Breast epithelium (tissue), 4 donors: ENCODE results near the gene SPRR4. TPM values are rescaled to one million over a fixed set of nuclear protein-coding genes. Genes with fewer than 3 reads are reported as not detected.

ENCODE experiments used
- DNase-seq, 2 donors: peaks; one replicate each; pipeline ENCODE4 v3.0.0-alpha.2; 2019; ENCODE audit warnings: low spot score in 2 of 2
- H3K27ac ChIP-seq, 2 donors: fragments of 200-600 bp; sonication (generic) in 1 of 2; one replicate each; pipeline ENCODE4 v1.5.1; 2016 to 2019; ENCODE audit warnings: mild to moderate bottlenecking in 1 of 2
- H3K27me3 ChIP-seq, 2 donors: fragments of 200-600 bp; sonication (generic) in 1 of 2; one replicate each; pipeline versions ENCODE4 v1.5.1 to v1.6.0; 2017 to 2019; ENCODE audit warnings: control low read depth in 1 of 2, mild to moderate bottlenecking in 1 of 2
- H3K36me3 ChIP-seq: fragments of 200-600 bp; one replicate; pipeline ENCODE4 v1.5.1; 2019
- H3K4me1 ChIP-seq, 2 donors: fragments of 200-600 bp; sonication (generic); one replicate each; pipeline ENCODE4 v1.5.1; 2016 to 2019; ENCODE audit warnings: control low read depth in 1 of 2
- H3K4me3 ChIP-seq, 3 donors: fragments of 200-600 bp; sonication (generic); 1 replicate in 2 of 3; 2 replicates in 1 of 3; pipeline ENCODE4 v1.5.1; 2016 to 2019; ENCODE audit warnings: mild to moderate bottlenecking in 3 of 3, moderate library complexity in 2 of 3
- H3K9me3 ChIP-seq, 2 donors: fragments of 200-600 bp; sonication (generic) in 1 of 2; one replicate each; pipeline ENCODE4 v1.5.1; 2016 to 2019; ENCODE audit warnings: control low read depth in 1 of 2
- CTCF ChIP-seq, 3 donors: fragments of 450-650 bp; IDR thresholded peaks; one replicate each; pipeline ENCODE4 v1.5.1; 2016 to 2017; ENCODE audit warnings: antibody characterized with exemption in 3 of 3, mild to moderate bottlenecking in 3 of 3, moderate library complexity in 3 of 3
- POLR2A ChIP-seq: fragments of 450-650 bp; IDR thresholded peaks from one replicate; pipeline ENCODE4 v1.6.1; 2016; ENCODE audit warnings: antibody characterized with exemption, mild to moderate bottlenecking, moderate library complexity
- POLR2AphosphoS5 ChIP-seq, 3 donors: sonication (generic); formaldehyde crosslinking; IDR thresholded peaks; one replicate each; pipeline ENCODE4 v1.6.1; 2017; ENCODE audit warnings: antibody characterized with exemption in 3 of 3
- intact Hi-C: fragments of 100-400 bp; cut with DNase I; formaldehyde crosslinking; loops from one replicate; pipeline ENCODE4 v1.15.1; 2023; ENCODE audit warnings: low total_unique reads
- total RNA-seq, 3 donors: library from RNA; depleted of rRNA; stranded (reverse); fragments of >200 nt; gene quantifications; one replicate each; pipeline ENCODE4 v1.1.0, GENCODE V29; 2016

SPRR4 gene
- total RNA-seq, 3 donors from 2014 or later: not detected

GRCh38 chr1:152946651-152947256 lies 23.7 kb upstream of the SPRR4 start, which contains the start of gene SPRR5:
Gene SPRR5 (plus strand): TSS chr1:152947206. CDS start chr1:152948555, 1,349 bp downstream.
- Histone ChIP-seq H3K27ac (no peak within 1 kb of the TSS), H3K27me3 (peaks cover 0 to 4% of the 10 kb centered on the region in 2 donors), H3K9me3 (no peaks in the 10 kb centered on the region), H3K36me3 (no peaks in the 10 kb centered on the region), H3K4me3 (no peak within 1 kb of the TSS), H3K4me1 (no peaks in the 10 kb centered on the region)
- DNase-seq: no peak
- TF ChIP-seq POLR2A: no peak
- no peak for TF ChIP-seq POLR2AphosphoS5 (IDR thresholded peaks at IDR 0.05)
- no peak for TF ChIP-seq CTCF (IDR thresholded peaks at IDR 0.05)
- intact Hi-C loops: no loop called here

GRCh38 chr1:152951711-152952110 lies 18.7 kb upstream of the SPRR4 start:
- Histone ChIP-seq H3K9me3 (no peaks in the 10 kb centered on the region), H3K36me3 (no peaks in the 10 kb centered on the region), H3K27me3 (peaks cover 0 to 3% of the 10 kb centered on the region in 2 donors), H3K4me3 (no peak overlapping the region), H3K27ac (no peak overlapping the region), H3K4me1 (no peaks in the 10 kb centered on the region)
- intact Hi-C loops: no loop called here
- TF ChIP-seq CTCF (IDR thresholded peaks at IDR 0.05) (no peak), POLR2AphosphoS5 (IDR thresholded peaks at IDR 0.05) (no peak)
- DNase-seq: no peak

- Histone ChIP-seq H3K9me3 (no peaks in the 10 kb centered on the region), H3K27ac (no peak overlapping the region), H3K36me3 (no peaks in the 10 kb centered on the region), H3K27me3 (no peaks in the 10 kb centered on the region), H3K4me3 (no peak overlapping the region), H3K4me1 (no peaks in the 10 kb centered on the region)
- TF ChIP-seq POLR2AphosphoS5 (IDR thresholded peaks at IDR 0.05) (no peak), CTCF (IDR thresholded peaks at IDR 0.05) (no peak), POLR2A (no peak)
- intact Hi-C loops: no loop called here
- DNase-seq: no peak
Measured at GRCh38 chr1:152953761-152954160, 16.7 kb upstream of the SPRR4 start.

GRCh38 chr1:152954436-152954835 lies 16.0 kb upstream of the SPRR4 start:
- Histone ChIP-seq H3K4me3 (no peak overlapping the region), H3K27ac (no peak overlapping the region), H3K36me3 (no peaks in the 10 kb centered on the region), H3K27me3 (no peaks in the 10 kb centered on the region), H3K9me3 (no peaks in the 10 kb centered on the region), H3K4me1 (no peaks in the 10 kb centered on the region)
- TF ChIP-seq CTCF (IDR thresholded peaks at IDR 0.05) (no peak), POLR2AphosphoS5 (IDR thresholded peaks at IDR 0.05) (no peak), POLR2A (no peak)
- intact Hi-C loops: no loop called here
- no peak for DNase-seq

- intact Hi-C loops: no loop called here
- no peaks in the 10 kb centered on the region for H3K9me3 ChIP-seq
- no peak for DNase-seq
Measured at GRCh38 chr1:152957561-152957960, 12.9 kb upstream of the SPRR4 start.

More at GRCh38 chr1:152957561-152957960, 12.9 kb upstream of the SPRR4 start:
- TF ChIP-seq POLR2AphosphoS5 (IDR thresholded peaks at IDR 0.05) (no peak), POLR2A (no peak), CTCF (IDR thresholded peaks at IDR 0.05) (no peak)
- H3K27ac ChIP-seq: no peak overlapping the region
- H3K4me1 ChIP-seq: no peaks in the 10 kb centered on the region
- no peaks in the 10 kb centered on the region for H3K27me3 ChIP-seq
- no peaks in the 10 kb centered on the region for H3K36me3 ChIP-seq
- H3K4me3 ChIP-seq: no peak overlapping the region
